HepG2 (cell line): Measurements from ENCODE around the gene MAN2A2. TPM values are rescaled to one million over a fixed set of nuclear protein-coding genes. Genes with fewer than 3 reads are reported as not detected.

Source experiments
- AGO2 ChIP-seq: fragments of 200-400 bp; formaldehyde crosslinking; optimal IDR thresholded peaks from 2 replicates; pipeline ENCODE3; 2017; ENCODE audit warnings: mild to moderate bottlenecking, low read depth, low read length, moderate library complexity
- BHLHE40 ChIP-seq: IDR thresholded peaks from 2 replicates; pipeline ENCODE4 v1.6.1; 2011; ENCODE audit warnings: low read length, improper control_type of control experiment
- ETV6 ChIP-seq: sonication (generic); formaldehyde crosslinking; conservative IDR thresholded peaks from 2 replicates; pipeline ENCODE4 v1.4.0; 2020; ENCODE audit warnings: missing genetic modification reagents
- FOXJ3 ChIP-seq: sonication (generic); formaldehyde crosslinking; IDR thresholded peaks from 2 replicates; pipeline ENCODE4 v1.4.0; 2020; ENCODE audit warnings: missing genetic modification reagents, mild to moderate bottlenecking, borderline replicate concordance
- FUBP1 ChIP-seq: sonication (generic); formaldehyde crosslinking; IDR thresholded peaks from 2 replicates; pipeline ENCODE4 v1.5.1; 2020; ENCODE audit warnings: missing genetic modification reagents, mild to moderate bottlenecking, borderline replicate concordance
- HINFP ChIP-seq: sonication (generic); formaldehyde crosslinking; IDR thresholded peaks from 2 replicates; pipeline ENCODE4 v1.4.0; 2020; ENCODE audit warnings: low read depth, mild to moderate bottlenecking, missing genetic modification reagents
- IKZF4 ChIP-seq: sonication (generic); formaldehyde crosslinking; IDR thresholded peaks from 2 replicates; pipeline ENCODE4 v1.5.1; 2020; ENCODE audit warnings: borderline replicate concordance, mild to moderate bottlenecking, low read depth, missing genetic modification reagents; ENCODE audit errors: not compliant biosample characterization
- MLX ChIP-seq: IDR thresholded peaks from 2 replicates; pipeline ENCODE4 v1.6.1; 2016
- NRL ChIP-seq: sonication (generic); formaldehyde crosslinking; IDR thresholded peaks from 2 replicates; pipeline ENCODE4 v1.5.0; 2020; ENCODE audit warnings: missing genetic modification reagents, mild to moderate bottlenecking, moderate library complexity, borderline replicate concordance
- POLR2G ChIP-seq: fragments of 200-400 bp; formaldehyde crosslinking; IDR thresholded peaks from 2 replicates; pipeline ENCODE4 v1.6.1; 2018; ENCODE audit warnings: mild to moderate bottlenecking, low read depth, low read length, moderate library complexity
- REPIN1 ChIP-seq: sonication (generic); formaldehyde crosslinking; IDR thresholded peaks from 2 replicates; pipeline ENCODE4 v1.8.0; 2022; ENCODE audit warnings: missing genetic modification reagents, low read depth, mild to moderate bottlenecking, borderline replicate concordance
- TBX2 ChIP-seq: sonication (generic); formaldehyde crosslinking; IDR thresholded peaks from 2 replicates; pipeline ENCODE4 v1.5.0; 2020; ENCODE audit warnings: missing genetic modification reagents, mild to moderate bottlenecking, borderline replicate concordance
- XBP1 ChIP-seq: sonication (generic); formaldehyde crosslinking; IDR thresholded peaks from 2 replicates; pipeline ENCODE4 v1.5.0; 2020; ENCODE audit warnings: missing genetic modification reagents
- YEATS4 ChIP-seq: sonication (generic); formaldehyde crosslinking; IDR thresholded peaks from 2 replicates; pipeline ENCODE4 v1.4.0; 2020; ENCODE audit warnings: missing genetic modification reagents, borderline replicate concordance
- ZFP1 ChIP-seq: IDR thresholded peaks from 2 replicates; pipeline ENCODE4 v1.6.1; 2016
- ZFP62 ChIP-seq: sonication (generic); formaldehyde crosslinking; IDR thresholded peaks from 2 replicates; pipeline ENCODE4 v1.4.0; 2020; ENCODE audit warnings: missing genetic modification reagents
- ZNF570 ChIP-seq: sonication (generic); formaldehyde crosslinking; IDR thresholded peaks from 2 replicates; pipeline ENCODE4 v1.4.0; 2020; ENCODE audit warnings: mild to moderate bottlenecking, missing genetic modification reagents, borderline replicate concordance
- ZNF670 ChIP-seq: sonication (generic); formaldehyde crosslinking; IDR thresholded peaks from 2 replicates; pipeline ENCODE4 v1.8.0; 2022; ENCODE audit warnings: mild to moderate bottlenecking, missing genetic modification reagents, borderline replicate concordance
- polyA plus RNA-seq, 8 experiments: library from polyadenylated mRNA; depleted of rRNA in 3 of 8; stranded (reverse) in 7 of 8; unstranded in 1 of 8; fragments of >200 nt; fragmentation: Illumina TruSeq in 4 of 8; extraction: Trizol in 4 of 8; gene quantifications; 2 replicates each; pipeline versions ENCODE4 v1.2.1 to v1.2.3, GENCODE V29; 2011 to 2016; ENCODE audit warnings: low read depth in 4 of 8, missing spikeins in 1 of 8, mixed read lengths in 1 of 8; ENCODE audit not compliant: insufficient read depth in 1 of 8
- total RNA-seq, 5 experiments: library from RNA; depleted of rRNA; stranded (reverse); fragments of >200 nt; fragmentation: Illumina TruSeq; extraction: Trizol; gene quantifications; 2 replicates each; pipeline ENCODE4 v1.2.3, GENCODE V29; 2016; ENCODE audit warnings: low read depth in 1 of 5
- TF ChIP-seq, protein P1 (sequence below): sonication (generic); formaldehyde crosslinking; IDR thresholded peaks from 2 replicates; pipeline ENCODE4 v1.8.1; 2023; ENCODE audit warnings: missing genetic modification reagents, inconsistent platforms, borderline replicate concordance
- TF ChIP-seq, protein P2 (sequence below): IDR thresholded peaks from 2 replicates; pipeline ENCODE4 v1.6.1; 2016; ENCODE audit warnings: mild to moderate bottlenecking
- TF ChIP-seq, protein P3 (sequence below): sonication (generic); formaldehyde crosslinking; IDR thresholded peaks from 2 replicates; pipeline ENCODE4 v1.9.0; 2021; ENCODE audit warnings: missing genetic modification reagents, mild to moderate bottlenecking, borderline replicate concordance

The MAN2A2 gene
- total and polyA plus RNA-seq, 2 of the 13 experiments (the other 11 are each of a cell fraction or from before 2014, with no cell fraction given) = 17.5 to 51.5 TPM

GRCh38 chr15:90873998-90874605 lies 29.0 kb upstream of the MAN2A2 start (continued):
- TF ChIP-seq FUBP1 (CRISPR knock-in tag) = peak; percentile 85; the same call in 1 of the 2 replicates
- no peak for TF ChIP-seq AGO2
- peak; percentile 71 for TF ChIP-seq BHLHE40
- peak; percentile 94 for TF ChIP-seq ZNF670 (CRISPR knock-in tag)
- TF ChIP-seq ZFP1 (CRISPR knock-in tag) = peak; percentile 92
- TF ChIP-seq, protein P1, sequence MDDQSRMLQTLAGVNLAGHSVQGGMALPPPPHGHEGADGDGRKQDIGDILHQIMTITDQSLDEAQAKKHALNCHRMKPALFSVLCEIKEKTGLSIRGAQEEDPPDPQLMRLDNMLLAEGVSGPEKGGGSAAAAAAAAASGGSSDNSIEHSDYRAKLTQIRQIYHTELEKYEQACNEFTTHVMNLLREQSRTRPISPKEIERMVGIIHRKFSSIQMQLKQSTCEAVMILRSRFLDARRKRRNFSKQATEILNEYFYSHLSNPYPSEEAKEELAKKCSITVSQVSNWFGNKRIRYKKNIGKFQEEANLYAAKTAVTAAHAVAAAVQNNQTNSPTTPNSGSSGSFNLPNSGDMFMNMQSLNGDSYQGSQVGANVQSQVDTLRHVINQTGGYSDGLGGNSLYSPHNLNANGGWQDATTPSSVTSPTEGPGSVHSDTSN = no peak
- peak; percentile 91; the same call in 1 of the 2 replicates for TF ChIP-seq MLX
- no peak; the same call in 1 of the 2 replicates for TF ChIP-seq ZNF570 (CRISPR knock-in tag)
- peak; percentile 90 for TF ChIP-seq REPIN1 (CRISPR knock-in tag)
- TF ChIP-seq XBP1 = no peak
- TF ChIP-seq ETV6 (CRISPR knock-in tag) = peak; percentile 93
- TF ChIP-seq POLR2G = no peak
- TF ChIP-seq FOXJ3 (CRISPR knock-in tag) = peak; percentile 94; the same call in 1 of the 2 replicates
- TF ChIP-seq, protein P2, sequence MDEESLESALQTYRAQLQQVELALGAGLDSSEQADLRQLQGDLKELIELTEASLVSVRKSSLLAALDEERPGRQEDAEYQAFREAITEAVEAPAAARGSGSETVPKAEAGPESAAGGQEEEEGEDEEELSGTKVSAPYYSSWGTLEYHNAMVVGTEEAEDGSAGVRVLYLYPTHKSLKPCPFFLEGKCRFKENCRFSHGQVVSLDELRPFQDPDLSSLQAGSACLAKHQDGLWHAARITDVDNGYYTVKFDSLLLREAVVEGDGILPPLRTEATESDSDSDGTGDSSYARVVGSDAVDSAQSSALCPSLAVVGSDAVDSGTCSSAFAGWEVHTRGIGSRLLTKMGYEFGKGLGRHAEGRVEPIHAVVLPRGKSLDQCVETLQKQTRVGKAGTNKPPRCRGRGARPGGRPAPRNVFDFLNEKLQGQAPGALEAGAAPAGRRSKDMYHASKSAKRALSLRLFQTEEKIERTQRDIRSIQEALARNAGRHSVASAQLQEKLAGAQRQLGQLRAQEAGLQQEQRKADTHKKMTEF = peak; percentile 99
- peak; percentile 61; the same call in 1 of the 2 replicates for TF ChIP-seq YEATS4 (CRISPR knock-in tag)
- no peak for TF ChIP-seq ZFP62
- TF ChIP-seq HINFP (CRISPR knock-in tag) = peak; percentile 90
- no peak for TF ChIP-seq IKZF4 (CRISPR knock-in tag)
- peak; percentile 100 for TF ChIP-seq TBX2 (CRISPR knock-in tag)
- TF ChIP-seq NRL (CRISPR knock-in tag) = peak; percentile 94; the same call in 1 of the 2 replicates
- TF ChIP-seq, protein P3, sequence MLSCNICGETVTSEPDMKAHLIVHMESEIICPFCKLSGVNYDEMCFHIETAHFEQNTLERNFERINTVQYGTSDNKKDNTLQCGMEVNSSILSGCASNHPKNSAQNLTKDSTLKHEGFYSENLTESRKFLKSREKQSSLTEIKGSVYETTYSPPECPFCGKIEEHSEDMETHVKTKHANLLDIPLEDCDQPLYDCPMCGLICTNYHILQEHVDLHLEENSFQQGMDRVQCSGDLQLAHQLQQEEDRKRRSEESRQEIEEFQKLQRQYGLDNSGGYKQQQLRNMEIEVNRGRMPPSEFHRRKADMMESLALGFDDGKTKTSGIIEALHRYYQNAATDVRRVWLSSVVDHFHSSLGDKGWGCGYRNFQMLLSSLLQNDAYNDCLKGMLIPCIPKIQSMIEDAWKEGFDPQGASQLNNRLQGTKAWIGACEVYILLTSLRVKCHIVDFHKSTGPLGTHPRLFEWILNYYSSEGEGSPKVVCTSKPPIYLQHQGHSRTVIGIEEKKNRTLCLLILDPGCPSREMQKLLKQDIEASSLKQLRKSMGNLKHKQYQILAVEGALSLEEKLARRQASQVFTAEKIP (CRISPR knock-in tag) = no peak
